H1 (cell line): ENCODE measurements around the gene CDH15.

Source experiments
- CBX8 ChIP-seq: fragments of 300-800, 300-1000 bp; sonication (generic); IDR thresholded peaks from 2 replicates; pipeline ENCODE4 v1.7.1; 2016; ENCODE audit warnings: low read depth, low read length, borderline replicate concordance
- CEBPB ChIP-seq: IDR thresholded peaks from 2 replicates; pipeline ENCODE4 v1.6.1; 2012; ENCODE audit warnings: low read depth, low read length
- CTCF ChIP-seq, 3 experiments: IDR thresholded peaks; 1 replicate in 2 of 3; 2 replicates in 1 of 3; pipeline versions ENCODE4 v1.5.1 to v1.6.1; 2011; ENCODE audit warnings: low read length in 3 of 3, mild to moderate bottlenecking in 3 of 3, inconsistent platforms in 2 of 3, low read depth in 1 of 3, moderate library complexity in 1 of 3; ENCODE audit not compliant: insufficient read depth in 1 of 3; ENCODE audit errors: control extremely low read depth in 1 of 3
- EP300 ChIP-seq, 2 experiments: IDR thresholded peaks; 1 replicate in 1 of 2; 2 replicates in 1 of 2; pipeline ENCODE4 v1.6.1; 2011 to 2012; ENCODE audit warnings: low read depth in 2 of 2, low read length in 2 of 2, mild to moderate bottlenecking in 2 of 2, borderline replicate concordance in 1 of 2, inconsistent platforms in 1 of 2, moderate library complexity in 1 of 2
- FOSL1 ChIP-seq: IDR thresholded peaks from 2 replicates; pipeline ENCODE4 v1.6.1; 2011; ENCODE audit warnings: mild to moderate bottlenecking, low read depth, low read length, moderate library complexity; ENCODE audit not compliant: insufficient read depth
- USF2 ChIP-seq: IDR thresholded peaks from 2 replicates; pipeline ENCODE4 v1.6.1; 2011; ENCODE audit warnings: low read length, improper control_type of control experiment
- YY1 ChIP-seq: IDR thresholded peaks from 2 replicates; pipeline ENCODE4 v1.6.1; 2011; ENCODE audit warnings: low read depth, mild to moderate bottlenecking, low read length

- TF ChIP-seq CTCF (IDR thresholded peaks at IDR 0.05; ENCODE audit: control extremely low read depth in 1 of 3, insufficient read depth in 1 of 3, low read depth in 1 of 3, low read length in 3 of 3) (no peak), USF2 (no peak), YY1 (no peak), CEBPB (no peak), EP300 (IDR thresholded peaks at IDR 0.05; ENCODE audit: borderline replicate concordance in 1 of 2, low read depth in 2 of 2, low read length in 2 of 2) (no peak), CBX8 (no peak), FOSL1 (no peak)
Measured at GRCh38 chr16:89153848-89154271, 17.7 kb upstream of the CDH15 start.
